H1 (cell line): ENCODE data around the gene TRIM29. TPM values are rescaled to one million over a fixed set of nuclear protein-coding genes. Genes with fewer than 3 reads are reported as not detected.

Experiments
- CBX5 ChIP-seq: fragments of 300-800, 300-1000 bp; sonication (generic); IDR thresholded peaks from 2 replicates; pipeline ENCODE4 v1.7.1; 2016; ENCODE audit warnings: antibody characterized with exemption, low read length, low read depth
- CBX8 ChIP-seq: fragments of 300-800, 300-1000 bp; sonication (generic); IDR thresholded peaks from 2 replicates; pipeline ENCODE4 v1.7.1; 2016; ENCODE audit warnings: low read depth, low read length, borderline replicate concordance
- CHD2 ChIP-seq: IDR thresholded peaks from 2 replicates; pipeline ENCODE4 v1.6.1; 2012; ENCODE audit warnings: low read length, improper control_type of control experiment
- E2F6 ChIP-seq: IDR thresholded peaks from 2 replicates; pipeline ENCODE4 v1.6.1; 2012; ENCODE audit warnings: inconsistent platforms
- KDM4A ChIP-seq: IDR thresholded peaks from one replicate; pipeline ENCODE4 v1.7.1; 2012; ENCODE audit warnings: low read depth, mild to moderate bottlenecking, moderate library complexity, low read length, inconsistent platforms; ENCODE audit not compliant: severe bottlenecking
- POU5F1 ChIP-seq: IDR thresholded peaks from 2 replicates; pipeline ENCODE4 v1.6.1; 2011; ENCODE audit warnings: low read depth, mild to moderate bottlenecking, low read length, moderate library complexity
- SAP30 ChIP-seq: fragments of 300-600 bp; sonication (generic); IDR thresholded peaks from 2 replicates; pipeline ENCODE4 v1.7.1; 2012; ENCODE audit warnings: low read length, moderate library complexity, mild to moderate bottlenecking, inconsistent platforms; ENCODE audit not compliant: insufficient read depth, insufficient replicate concordance
- TEAD4 ChIP-seq: IDR thresholded peaks from 2 replicates; pipeline ENCODE4 v1.6.1; 2012; ENCODE audit warnings: low read depth, low read length, inconsistent platforms, mixed read lengths
- polyA plus RNA-seq, 7 experiments: library from polyadenylated mRNA; depleted of rRNA in 3 of 7; stranded (reverse) in 5 of 7; unstranded in 2 of 7; fragments of >200 nt in 5 of 7; fragments of 200-250 nt in 2 of 7; gene quantifications; 1 replicate in 5 of 7; 2 replicates in 1 of 7; 4 replicates in 1 of 7; pipeline versions ENCODE4 v1.2.1 to v1.2.3, GENCODE V29; 2011 to 2013; ENCODE audit warnings: missing spikeins in 2 of 7, mixed read lengths in 2 of 7
- total RNA-seq: library from RNA; stranded (reverse); fragmentation: NEBNext Ultra II Directional; extraction: Animal tissue kit (Norgen Biotek cat#: 25700); gene quantifications from 2 replicates; pipeline ENCODE4 v1.2.1, GENCODE V29; 2021

Gene TRIM29
- total and polyA plus RNA-seq, 2 of the 8 experiments (the other 6 are each of a cell fraction or from before 2014, with no cell fraction given): 0.17 to 0.43 TPM

GRCh38 chr11:120146413-120147093 is 8.6 kb upstream of the TRIM29 start (continued):
- TF ChIP-seq E2F6 (no peak), CBX5 (no peak), CBX8 (no peak), POU5F1 (no peak), KDM4A (no peak), SAP30 (no peak), TEAD4 (no peak), CHD2 (no peak)
